Myometrial cell (primary cell): Measurements from ENCODE around the gene GAGE12E. TPM values are rescaled to one million over a fixed set of nuclear protein-coding genes. Genes with fewer than 3 reads are reported as not detected.

Source experiments
- total RNA-seq: library from RNA; depleted of rRNA; stranded (reverse); fragments of >200 nt; gene quantifications from 2 replicates; pipeline ENCODE4 v1.2.3, GENCODE V29; 2015

Gene GAGE12E
- not detected in 2 replicates for total RNA-seq

GRCh38 chrX:49550989-49551388, at the start of gene GAGE12E:
GAGE12E (plus strand) TSS chrX:49551289; CDS start chrX:49552444, 1,155 bp downstream.

GRCh38 chrX:49531877-49532276, 19.2 kb upstream of the GAGE12E start, which contains the start of gene GAGE12C:
GAGE12C (plus strand) TSS chrX:49532177; CDS start chrX:49533332, 1,155 bp downstream.

GRCh38 chrX:49541433-49541832, 9.7 kb upstream of the GAGE12E start, which contains the start of gene GAGE12D:
GAGE12D (plus strand) TSS chrX:49541733; CDS start chrX:49542888, 1,155 bp downstream.

GRCh38 chrX:49560542-49560941, 9.5 kb downstream of the GAGE12E start, which contains the start of gene GAGE12F:
GAGE12F (plus strand) TSS chrX:49560842; CDS start chrX:49561997, 1,155 bp downstream.

GRCh38 chrX:49570100-49570499, 19.0 kb downstream of the GAGE12E start, which contains the start of gene GAGE12G:
GAGE12G (plus strand) TSS chrX:49570400; CDS start chrX:49571555, 1,155 bp downstream.

GRCh38 chrX:49579649-49580048, 28.6 kb downstream of the GAGE12E start, which contains the start of gene GAGE12H:
GAGE12H (plus strand) TSS chrX:49579949; CDS start chrX:49581104, 1,155 bp downstream.

GRCh38 chrX:49589196-49589595, 38.1 kb downstream of the GAGE12E start, which contains the start of gene GAGE2A:
GAGE2A (plus strand) TSS chrX:49589496; CDS start chrX:49590651, 1,155 bp downstream.

GRCh38 chrX:49598720-49599119, 47.6 kb downstream of the GAGE12E start, which contains the start of gene GAGE1:
GAGE1 (plus strand) TSS chrX:49599020; CDS start chrX:49600175, 1,155 bp downstream.

Other genes starting within 250 kb of the GAGE12E start
- gene GAGE10, start 247.6 kb upstream of the GAGE12E start, total RNA-seq = not detected in 2 replicates
- not detected in 2 replicates for gene GAGE12J, start 229.3 kb upstream of the GAGE12E start, total RNA-seq
- gene GAGE13, start 219.7 kb upstream of the GAGE12E start, total RNA-seq = not detected in 2 replicates
- not detected in 2 replicates for gene GAGE12C, start 19.1 kb upstream of the GAGE12E start, total RNA-seq
- not detected in 2 replicates for gene GAGE12D, start 9.6 kb upstream of the GAGE12E start, total RNA-seq
- not detected in 2 replicates for gene GAGE12F, start 9.6 kb downstream of the GAGE12E start, total RNA-seq
- gene GAGE12G, start 19.1 kb downstream of the GAGE12E start, total RNA-seq = not detected in 2 replicates
- not detected in 2 replicates for gene GAGE12H, start 28.7 kb downstream of the GAGE12E start, total RNA-seq
- not detected in 2 replicates for gene GAGE2A, start 38.2 kb downstream of the GAGE12E start, total RNA-seq
- gene GAGE1, start 47.7 kb downstream of the GAGE12E start, total RNA-seq = not detected in 2 replicates
- gene PAGE1, start 144.7 kb downstream of the GAGE12E start, total RNA-seq = not detected in 2 replicates